Measurements from ENCODE around the gene GLP2R.
A peak's percentile ranks its signal among the peaks of the same experiment; 100 is the strongest.
"Not testable (repeated sequence)": the region's sequence is repeated elsewhere in the genome, so short reads cannot be mapped to it uniquely, and the experiment has no call there.

The GLP2R gene

DNA sequence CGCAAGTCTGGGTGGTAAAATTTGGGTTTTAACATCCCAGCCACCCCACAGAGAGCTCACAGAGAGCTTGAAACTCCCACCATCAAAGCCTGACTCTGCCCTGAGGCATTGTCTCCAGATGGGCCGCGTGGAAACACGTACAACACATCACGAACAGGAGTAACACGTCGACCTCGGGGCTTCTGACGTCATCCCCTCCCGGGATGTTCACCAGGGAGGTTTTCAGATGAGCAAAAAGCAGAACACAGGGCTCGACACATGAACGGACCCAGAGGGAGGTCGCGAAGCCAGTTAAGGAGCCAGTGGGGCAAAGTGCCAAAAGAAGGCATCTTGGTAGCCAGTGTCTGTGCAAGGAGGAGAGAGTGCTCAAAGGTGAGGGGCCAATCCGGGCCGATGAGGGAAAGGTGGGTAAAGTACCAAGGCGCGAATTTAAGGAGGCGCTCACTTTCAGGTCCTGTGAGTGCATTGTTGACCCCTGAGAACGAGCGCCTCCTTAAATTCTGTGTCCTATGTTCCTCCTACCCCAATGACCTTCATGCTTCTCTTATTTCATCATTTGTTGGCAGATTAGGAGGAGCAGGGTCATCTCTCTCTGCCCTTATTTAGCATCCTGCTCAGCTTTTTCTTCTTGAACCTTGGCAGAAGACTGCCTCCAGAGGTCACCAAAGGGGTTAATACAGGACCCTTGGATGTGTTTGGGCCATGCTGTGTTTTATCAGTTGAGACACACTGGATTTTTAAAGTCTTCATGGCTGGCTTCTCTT lies 73.7 kb downstream of the GLP2R start:
- DNase-seq (ENCODE audit: low spot score): no peak

DNA sequence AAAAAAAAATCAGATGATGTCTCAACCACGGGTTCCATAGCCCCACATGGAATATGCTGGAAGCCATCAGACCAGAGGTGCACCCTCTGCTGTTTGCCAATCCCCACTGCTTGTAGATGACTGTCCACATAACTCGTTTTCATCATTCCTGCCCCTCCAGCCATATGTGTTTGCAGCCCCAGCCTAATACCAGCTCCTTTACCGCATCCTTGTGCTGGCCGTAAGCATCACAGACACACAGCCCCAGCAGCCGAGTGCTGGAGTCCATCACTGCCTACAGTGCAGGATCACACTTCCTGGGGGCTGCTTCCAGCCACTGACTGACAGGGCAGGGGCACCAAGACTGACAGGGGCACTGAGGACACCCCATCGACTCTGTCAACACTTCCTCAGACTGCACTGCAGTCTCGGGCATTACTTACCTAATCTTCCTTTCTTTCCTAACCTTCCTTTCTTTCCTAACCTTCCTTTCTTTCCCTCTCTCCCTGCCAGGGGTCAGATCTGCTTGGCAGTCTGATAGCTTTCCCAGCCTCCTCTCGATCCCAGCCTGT lies 74.4 kb downstream of the GLP2R start:
- DNase-seq (ENCODE audit: low spot score): no peak

DNA sequence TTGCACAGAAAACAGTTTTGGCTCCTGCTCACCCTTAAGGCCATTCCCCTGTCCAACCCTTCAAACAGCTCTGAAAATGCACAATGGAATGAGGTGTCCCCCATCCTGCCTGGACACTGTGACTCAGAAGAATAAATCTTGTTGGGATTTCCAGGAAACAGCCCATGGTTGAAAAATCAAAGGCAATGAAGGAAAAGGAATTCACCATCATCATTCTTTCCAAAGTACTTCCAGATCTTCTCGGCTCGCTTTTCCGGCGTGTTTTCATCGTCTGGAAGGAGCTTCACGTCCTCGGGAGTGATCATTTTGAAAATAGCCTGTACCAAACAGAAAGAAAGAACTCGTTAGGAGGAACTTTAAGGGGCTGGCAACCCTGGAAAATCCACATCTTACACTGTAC lies 75.1 kb downstream of the GLP2R start:
- no peak for DNase-seq (ENCODE audit: low spot score)

DNA sequence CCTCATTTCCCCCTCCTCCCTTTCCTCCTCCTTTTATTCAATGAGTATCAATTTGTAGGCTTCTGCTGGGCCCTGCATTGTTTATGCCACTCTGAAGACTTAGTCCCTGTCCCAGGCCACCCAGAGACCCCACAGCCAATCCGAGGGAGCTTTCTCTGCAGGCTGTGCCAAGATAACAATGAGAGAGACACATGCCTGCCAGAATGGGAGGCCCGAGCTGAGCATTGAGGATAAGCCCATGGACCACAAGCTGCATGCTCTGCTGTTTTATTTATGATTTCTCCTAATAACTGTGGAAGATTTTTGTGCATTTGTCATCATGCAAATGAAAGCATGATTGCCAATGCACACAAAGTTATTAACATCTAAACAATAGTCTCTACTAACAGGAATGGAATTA lies 76.4 kb downstream of the GLP2R start:
- DNase-seq (ENCODE audit: low spot score): no peak

DNA sequence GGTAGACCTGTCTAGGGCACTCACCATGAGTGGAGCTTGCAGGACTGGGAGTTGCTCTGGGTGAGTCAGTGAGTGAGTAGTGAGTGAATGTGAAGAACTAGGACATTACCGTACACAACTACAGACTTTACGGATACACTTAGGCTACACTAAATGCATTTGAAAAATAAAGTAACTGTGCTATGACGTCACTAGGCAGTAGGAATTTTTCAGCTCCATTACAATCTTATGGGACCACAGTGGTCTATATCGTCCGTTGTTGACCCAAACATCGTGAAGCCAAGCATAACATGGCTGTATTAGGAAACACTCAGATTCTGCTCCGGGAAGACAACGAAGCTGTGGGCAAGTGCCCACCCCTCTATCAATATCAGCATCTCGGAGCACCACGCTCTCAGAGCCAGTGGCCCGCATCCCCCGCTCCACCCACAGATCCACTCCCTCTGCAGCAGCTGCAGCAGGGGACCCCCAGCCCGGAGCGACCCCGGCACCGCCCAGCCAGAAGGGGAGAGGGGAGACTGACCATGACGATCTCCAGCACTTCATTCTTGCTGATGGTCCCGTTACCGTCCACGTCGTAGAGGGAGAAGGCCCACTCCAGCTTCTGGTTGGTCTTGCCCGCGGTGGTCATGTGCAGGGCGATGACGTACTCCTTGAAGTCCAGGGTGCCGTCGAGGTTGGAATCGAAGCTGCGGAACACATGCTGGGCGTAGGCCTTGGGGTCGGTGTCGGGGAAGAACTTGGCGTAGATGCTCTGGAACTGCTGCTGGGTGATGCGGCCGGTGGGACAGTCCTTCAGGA lies 78.8 kb downstream of the GLP2R start:
- no peak for DNase-seq (ENCODE audit: low spot score)

DNA sequence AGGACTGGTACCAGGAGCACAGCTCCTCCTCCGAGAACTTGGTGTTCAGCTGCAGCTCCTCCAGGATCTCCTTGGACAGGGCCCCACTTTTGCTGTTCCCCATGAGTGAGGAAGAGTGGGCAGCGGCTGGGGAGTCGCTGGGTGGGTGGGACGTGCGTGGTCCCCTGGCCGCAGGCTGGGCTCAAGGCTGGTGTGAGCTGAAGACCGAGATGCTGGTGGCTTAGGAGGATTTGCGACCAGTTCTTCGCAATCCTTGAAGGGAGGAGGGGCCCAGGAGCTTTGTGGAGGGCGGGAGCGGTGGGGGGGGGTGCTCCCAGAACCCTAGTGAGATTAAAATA lies 79.3 kb downstream of the GLP2R start, which contains the start of gene RCVRN:
RCVRN (minus strand) TSS at position 194 of the 338 bp plus-strand sequence; CDS start at position 103, 91 bp downstream.
- no peak for DNase-seq (ENCODE audit: low spot score)

DNA sequence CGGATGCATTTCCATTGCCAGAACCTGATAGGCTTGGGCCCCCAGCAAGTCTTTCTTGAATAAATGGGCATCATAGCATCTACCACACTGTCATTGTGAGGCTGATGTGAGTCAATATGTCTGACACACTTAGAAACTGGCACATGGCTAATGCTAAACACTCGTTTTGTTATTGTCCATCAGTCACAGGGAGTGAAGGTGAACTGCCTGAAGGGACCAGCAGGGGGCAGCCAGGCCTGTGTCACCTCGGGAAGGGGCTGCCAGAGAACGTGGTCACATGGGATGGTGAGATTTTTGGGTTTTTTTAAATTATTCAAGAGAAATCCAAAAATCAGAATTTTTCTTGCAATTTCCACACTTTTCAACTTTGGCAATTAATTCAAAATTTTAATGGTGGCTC lies 80.2 kb downstream of the GLP2R start:
- peak; percentile 36 for DNase-seq (ENCODE audit: low spot score)

DNA sequence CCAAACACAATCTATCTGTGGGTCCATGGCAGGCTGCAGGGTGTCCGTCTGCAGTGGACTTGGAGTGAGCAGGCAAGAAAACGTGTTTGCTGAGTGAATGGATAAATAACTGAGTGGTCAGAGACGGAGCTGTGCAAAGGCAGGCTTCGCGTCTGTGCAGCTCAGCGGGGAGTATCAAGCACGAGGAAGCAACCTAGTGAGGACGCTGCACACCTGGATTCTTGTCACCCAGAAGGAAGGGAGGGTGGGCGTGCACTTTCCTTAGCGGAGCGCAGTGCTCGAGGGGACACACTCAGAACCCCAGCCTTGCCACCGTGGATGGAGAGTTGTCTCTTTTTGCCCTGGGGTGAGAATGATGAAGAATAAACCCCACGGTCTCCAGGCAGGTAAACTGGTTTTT lies 80.9 kb downstream of the GLP2R start:
- DNase-seq (ENCODE audit: low spot score): no peak

DNA sequence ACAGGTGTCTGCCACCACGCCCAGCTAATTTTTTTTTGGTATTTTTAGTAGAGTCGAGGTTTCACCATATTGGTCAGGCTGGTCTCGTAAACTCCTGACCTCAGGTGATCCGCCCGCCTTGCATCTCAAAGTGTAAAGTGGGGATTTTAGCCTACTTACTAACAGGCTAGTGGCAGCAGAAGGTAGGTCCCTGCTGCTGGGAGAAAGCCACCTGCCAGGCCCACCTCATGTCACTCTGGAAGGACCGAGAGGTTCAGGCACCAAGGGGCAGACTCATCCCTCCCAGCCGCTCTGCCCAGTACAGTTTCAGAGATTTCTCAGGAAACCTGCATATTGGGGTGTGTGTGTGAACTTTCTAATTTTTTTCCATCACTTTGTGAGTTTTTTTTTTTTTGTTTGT lies 81.4 kb downstream of the GLP2R start:
- no peak for DNase-seq (ENCODE audit: low spot score)

DNA sequence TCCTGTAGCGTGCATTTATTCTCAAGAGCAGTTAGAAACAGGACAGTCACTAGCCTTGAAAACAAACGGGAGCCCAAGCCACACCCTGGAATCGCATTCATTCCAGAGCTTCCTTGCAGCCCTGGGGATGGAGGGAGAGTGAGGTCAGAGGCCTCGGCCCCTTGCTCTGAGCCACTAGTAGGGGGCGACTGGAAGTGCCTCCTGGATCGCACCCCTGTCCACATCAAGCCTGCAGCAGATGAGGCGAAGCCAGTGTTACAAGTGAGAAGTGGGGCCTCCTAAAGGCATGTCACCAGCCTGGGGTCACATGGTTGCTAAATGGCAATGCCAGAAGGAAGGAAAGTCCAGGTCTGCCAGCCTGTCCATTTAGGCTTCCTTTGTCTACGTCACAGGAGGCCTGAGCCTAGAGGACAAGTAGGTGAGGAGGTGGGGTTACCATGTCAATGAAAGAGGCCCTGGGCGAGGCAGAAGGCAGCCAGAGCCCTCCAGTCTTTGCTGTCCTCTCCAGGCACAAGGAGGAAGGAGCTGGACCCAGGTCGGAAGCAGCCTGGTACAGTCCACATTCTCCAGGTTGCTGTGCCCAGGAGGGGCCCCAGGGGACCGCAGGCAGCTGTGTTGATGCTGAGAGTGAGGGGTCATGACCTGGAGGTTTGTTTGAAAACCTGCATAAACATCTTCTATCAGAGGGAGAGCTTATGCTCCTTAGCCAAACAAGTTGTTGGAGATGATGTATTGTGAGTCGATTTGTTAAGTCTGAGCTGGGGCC lies 82.3 kb downstream of the GLP2R start:
- DNase-seq (ENCODE audit: low spot score): no peak

DNA sequence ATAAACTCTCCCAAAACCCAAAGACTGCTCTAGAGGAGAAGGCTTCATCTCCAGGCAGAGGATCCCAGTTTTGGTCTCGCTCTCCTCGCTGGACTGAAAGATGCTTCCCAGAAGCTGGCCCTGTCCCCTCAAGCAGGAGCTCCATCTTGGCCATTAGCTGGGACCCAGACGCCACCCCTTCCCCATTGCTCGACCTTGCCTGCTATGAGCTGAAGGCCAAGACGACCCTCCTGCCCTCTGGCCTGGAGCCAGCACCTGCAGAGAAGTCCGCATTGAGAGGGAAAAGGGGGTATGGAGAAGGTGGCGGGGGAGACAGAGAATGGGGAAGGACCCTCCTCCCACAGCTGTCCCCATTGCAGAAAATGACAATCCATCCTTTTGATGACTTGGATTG lies 82.9 kb downstream of the GLP2R start:
- DNase-seq (ENCODE audit: low spot score): no peak

DNA sequence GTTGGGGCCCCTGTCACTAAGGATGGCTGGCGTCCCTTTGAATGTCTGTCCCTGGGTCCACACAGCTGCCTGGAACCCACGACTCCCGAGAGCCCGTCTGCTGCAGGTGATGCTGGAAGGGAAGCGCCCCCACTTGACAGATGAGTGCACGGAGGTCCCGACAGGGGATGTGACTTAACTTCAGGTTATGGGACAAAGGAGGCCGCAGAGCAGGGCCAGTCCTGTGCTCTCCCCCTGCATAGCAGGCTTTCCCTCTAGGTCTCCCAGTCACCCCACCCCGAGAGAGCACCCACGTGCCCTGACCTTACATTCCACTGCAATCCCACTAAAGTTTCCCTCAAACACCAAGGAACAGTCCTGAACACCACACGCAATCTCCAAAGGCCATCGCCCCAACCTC lies 85.4 kb downstream of the GLP2R start:
- no peak for DNase-seq (ENCODE audit: low spot score)

DNA sequence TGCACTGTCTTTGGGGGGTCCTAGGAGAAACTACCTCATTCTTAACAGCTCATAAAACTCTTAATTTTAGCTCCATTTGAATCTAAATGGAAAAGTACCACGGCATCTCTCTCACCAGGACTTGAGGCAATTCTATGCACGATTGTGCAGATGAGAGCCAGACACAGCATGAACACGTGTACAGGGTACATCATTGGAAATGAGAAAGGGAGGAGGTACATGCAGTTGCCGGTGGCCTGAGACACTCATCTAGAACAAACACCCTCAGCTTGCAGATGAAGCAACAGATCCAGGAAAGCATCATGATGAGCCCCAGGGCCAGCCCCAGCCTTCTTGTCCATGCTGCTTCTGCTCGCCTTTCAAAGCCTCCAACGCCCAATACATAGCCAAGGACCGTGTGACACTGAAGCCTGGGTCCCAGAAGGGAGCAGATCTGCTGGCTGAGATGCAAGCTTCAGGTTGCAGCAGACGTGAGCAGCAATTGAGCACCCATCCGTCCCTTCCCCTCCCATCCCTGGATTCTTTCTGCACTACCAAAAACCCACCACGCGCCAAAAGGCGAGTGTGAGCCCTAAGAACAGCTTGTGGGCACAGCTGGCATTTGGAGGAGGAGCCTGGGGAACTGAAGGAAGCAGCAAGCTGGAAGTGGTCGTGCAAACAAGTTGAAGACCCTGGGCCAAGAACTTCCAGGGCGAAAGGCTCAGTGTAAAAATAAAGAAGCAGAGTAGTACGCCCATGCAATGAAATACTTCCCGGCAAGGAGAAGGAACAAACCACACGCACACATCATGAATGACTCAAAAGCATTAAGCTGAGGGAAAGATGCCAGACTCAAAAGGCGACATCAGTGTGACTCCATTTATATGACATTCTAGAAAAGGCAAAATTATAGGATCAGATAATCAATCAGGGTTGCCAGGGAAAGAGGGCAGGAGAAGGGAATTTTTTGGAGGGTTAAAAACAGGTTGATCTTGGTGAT lies 86.7 kb downstream of the GLP2R start:
- DNase-seq (ENCODE audit: low spot score): no peak

DNA sequence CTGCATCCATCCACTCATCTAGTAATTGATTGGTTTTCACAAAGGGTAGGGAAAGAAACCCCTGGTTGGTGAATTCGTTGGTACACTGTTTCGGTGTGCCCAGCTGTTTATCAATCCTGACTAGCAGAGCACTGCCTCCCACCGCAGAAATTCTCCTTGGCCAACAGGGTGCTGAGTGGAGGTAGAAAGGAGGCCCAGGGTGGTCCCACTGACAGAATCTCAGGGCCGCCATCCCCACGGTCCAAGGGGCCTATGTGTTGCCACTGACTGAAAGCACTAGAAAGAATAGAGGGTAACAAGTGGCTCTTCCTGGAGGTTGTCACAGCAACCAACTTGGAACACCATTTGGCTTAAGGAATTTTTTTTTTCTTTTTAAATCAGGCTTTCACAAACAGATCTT lies 87.8 kb downstream of the GLP2R start:
- no peak for DNase-seq (ENCODE audit: low spot score)

DNA sequence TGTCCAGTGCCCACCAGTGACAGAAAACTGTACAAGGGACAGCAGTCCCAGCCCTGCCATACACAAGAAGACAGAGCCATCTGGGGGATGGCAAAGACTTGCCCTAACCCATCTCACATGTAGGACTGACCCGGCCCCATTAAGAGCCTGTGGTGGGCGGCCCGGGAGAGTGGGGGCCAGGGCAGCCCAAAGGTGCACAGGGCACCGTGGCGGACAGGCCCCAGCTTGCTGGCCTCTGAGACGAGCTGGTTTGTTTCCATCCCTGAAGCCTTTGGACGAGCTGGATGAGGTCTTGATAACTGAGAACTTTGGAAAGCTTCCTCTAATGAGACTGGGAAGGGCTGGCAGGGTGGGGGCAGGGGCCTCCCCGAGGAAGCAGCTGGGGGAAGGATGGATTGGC lies 90.4 kb downstream of the GLP2R start:
- no peak for DNase-seq (ENCODE audit: low spot score)

DNA sequence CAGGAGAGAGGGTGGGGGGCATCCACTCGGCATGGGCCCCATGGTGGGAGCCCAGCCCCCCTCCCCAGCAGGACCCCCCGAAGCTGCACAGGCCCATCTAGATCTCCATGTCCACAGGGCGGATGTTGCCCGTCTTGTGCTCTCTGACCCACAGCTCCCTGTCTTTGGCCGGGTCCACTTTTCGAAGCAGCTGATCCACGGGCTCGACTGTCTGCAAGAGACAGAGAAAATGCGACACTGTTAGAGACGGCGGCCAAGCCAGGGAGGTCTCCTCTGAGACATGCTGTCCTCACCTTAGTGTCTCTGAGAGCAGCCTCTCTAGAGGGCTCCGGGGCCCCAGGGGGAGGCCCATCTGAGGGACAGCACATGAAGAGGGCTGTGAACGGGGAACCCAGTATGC lies 91.4 kb downstream of the GLP2R start:
- no peak for DNase-seq (ENCODE audit: low spot score)

DNA sequence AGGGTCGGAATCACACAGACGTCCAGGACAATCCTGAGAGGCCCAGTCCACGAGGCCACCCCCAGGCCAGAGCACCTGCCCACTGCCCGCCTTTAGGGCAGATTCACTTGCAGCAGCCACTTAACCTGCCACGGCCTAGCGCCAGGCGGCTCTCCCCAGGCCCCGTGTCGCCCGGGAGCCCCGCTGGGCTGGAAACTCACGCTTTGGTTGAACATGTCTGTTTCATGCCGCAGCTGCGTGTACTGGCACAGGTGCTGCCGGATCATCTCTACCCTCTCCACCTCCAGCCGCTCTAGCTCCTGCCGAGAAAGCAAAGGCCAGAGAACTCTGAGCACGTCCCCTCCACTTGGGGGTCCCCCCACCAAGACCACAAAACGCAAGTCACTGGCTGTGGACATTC lies 92.1 kb downstream of the GLP2R start:
- no peak for DNase-seq (ENCODE audit: low spot score)

DNA sequence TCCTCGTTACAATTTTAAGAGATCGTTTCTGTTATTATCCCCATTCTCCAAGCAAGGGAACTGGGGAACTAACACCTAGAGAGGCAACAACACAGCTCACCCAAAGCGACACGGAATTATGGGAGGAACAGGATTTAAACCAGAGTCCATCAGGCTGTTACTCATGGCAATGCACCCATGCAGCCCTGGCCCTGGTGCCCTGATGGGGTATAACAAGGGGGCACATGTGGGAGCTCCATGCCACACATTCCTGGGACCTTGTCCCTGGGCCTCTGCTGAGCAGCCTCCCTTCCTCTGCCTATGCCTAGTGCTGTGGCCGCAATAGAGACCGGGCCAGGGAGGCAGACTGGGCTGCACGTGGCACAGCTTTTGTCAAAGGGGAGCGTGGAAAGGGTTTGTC lies 92.6 kb downstream of the GLP2R start:
- DNase-seq (ENCODE audit: low spot score): no peak

DNA sequence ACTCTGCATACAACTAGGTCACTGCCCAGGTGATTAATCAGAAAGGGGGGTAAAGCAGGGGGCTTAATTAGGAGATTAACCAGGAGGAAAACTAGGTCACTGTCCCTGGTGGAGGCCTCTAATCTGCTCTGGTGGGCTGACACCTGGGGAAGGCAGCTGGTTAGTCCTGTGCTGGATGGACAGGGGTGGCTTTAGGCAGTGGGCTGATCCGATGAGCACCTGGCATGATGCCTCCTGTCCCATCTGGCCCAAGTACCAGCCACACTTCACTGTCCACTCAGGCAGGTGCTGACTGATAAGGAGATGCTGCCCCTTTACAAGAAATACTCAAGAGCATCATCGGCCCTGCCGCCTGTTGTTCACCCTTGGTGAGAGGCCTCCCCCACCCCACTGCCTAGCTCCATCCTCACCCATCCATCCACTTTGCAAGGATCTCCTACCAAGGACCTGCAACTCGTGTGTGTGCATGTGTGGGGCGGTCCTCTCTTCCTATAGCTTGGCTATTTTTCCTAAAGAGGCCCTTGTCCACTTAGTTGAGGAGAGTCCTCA lies 93.2 kb downstream of the GLP2R start:
- DNase-seq (ENCODE audit: low spot score): no peak

DNA sequence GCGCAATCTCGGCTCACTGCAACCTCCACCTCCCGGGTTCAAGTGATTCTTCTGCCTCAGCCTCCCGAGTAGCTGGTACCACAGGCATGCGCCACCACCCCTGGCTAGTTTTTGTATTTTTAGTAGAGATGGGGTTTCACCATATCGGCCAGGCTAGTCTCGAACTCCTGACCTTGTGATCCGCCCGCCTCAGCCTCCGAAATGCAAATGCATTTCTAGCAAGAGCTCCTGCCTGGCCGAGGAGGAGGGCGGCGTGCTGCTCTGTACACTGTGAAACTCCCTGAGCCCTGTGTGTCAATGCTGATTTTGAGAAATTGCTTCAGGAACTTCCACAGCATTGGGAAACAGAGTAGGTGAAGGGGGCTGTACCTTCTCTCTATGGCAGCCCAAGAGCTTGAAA lies 95.5 kb downstream of the GLP2R start:
- DNase-seq (ENCODE audit: low spot score): not testable (repeated sequence)

Data from HuH-7 (cell line).